HepG2 (cell line): Measurements from ENCODE around the gene CTSA. TPM values are rescaled to one million over a fixed set of nuclear protein-coding genes. Genes with fewer than 3 reads are reported as not detected.
A peak's percentile ranks its signal among the peaks of the same experiment; 100 is the strongest.

Experiments used
- ATAC-seq: fragments of 200-7000 bp; cut with Tn5 transposase; 3 replicates; pipeline ENCODE4 v1.9.1; 2020; ENCODE audit warnings: mild to moderate bottlenecking, moderate library complexity
- BruUV-seq: library from RNA; stranded (reverse); fragments of 400-500 nt; replicated peaks from 2 replicates; lab custom pipeline; 2021; lab: Mats Ljungman, UMichigan
- CTCF ChIA-PET: fragments of 300-600 bp; formaldehyde crosslinking; extraction: SDS; loops from one replicate; lab custom pipeline; 2021; ENCODE audit warnings: low total read pairs, inconsistent platforms, low intra/inter-chr PET ratio; lab: Yijun Ruan, JAX
- POLR2A ChIA-PET: fragments of 350-600 bp; sonication (Branson Sonifier 250); formaldehyde crosslinking; loops from one replicate; lab custom pipeline; 2020; ENCODE audit warnings: antibody characterized with exemption, inconsistent platforms; lab: Yijun Ruan, JAX
- DNase-seq: peaks from one replicate; pipeline ENCODE4 v3.0.0-alpha.2; 2015; ENCODE audit warnings: low spot score
- FAIRE-seq: peaks from 3 replicates; lab custom pipeline; 2011; peaks lifted over from hg19 to GRCh38; lab: Jason Lieb, UNC
- H2AFZ ChIP-seq: one replicate; pipeline ENCODE4 v1.6.1; 2011; ENCODE audit warnings: low read length, inconsistent platforms
- H3K27ac ChIP-seq: fragments of 300-600 bp; 3 replicates; pipeline ENCODE4 v1.8.0; 2011; ENCODE audit warnings: mixed run types, mild to moderate bottlenecking, mixed read lengths, low read length, inconsistent platforms; ENCODE audit not compliant: insufficient read depth; ENCODE audit errors: extremely low read length
- H3K27me3 ChIP-seq, 2 experiments: fragments of 200-600 bp in 1 of 2; 2 replicates in 1 of 2; 3 replicates in 1 of 2; pipeline versions ENCODE4 v1.6.0 to v1.8.0; 2011; ENCODE audit warnings: low read length in 2 of 2, mild to moderate bottlenecking in 2 of 2, moderate library complexity in 2 of 2, inconsistent platforms in 1 of 2; ENCODE audit not compliant: insufficient read depth in 2 of 2, control insufficient read depth in 1 of 2
- H3K36me3 ChIP-seq, 2 experiments: fragments of 200-600 bp in 1 of 2; replicated peaks in 1 of 2; 2 replicates in 1 of 2; 3 replicates in 1 of 2; pipeline versions ENCODE4 v1.5.1 to v1.8.0; 2011; ENCODE audit warnings: low read length in 2 of 2, inconsistent platforms in 1 of 2; ENCODE audit not compliant: insufficient read depth in 2 of 2, control insufficient read depth in 1 of 2
- H3K4me1 ChIP-seq: 2 replicates; pipeline ENCODE4 v1.5.1; 2012; ENCODE audit warnings: low read length, inconsistent platforms; ENCODE audit not compliant: insufficient read depth
- H3K4me2 ChIP-seq: 2 replicates; pipeline ENCODE4 v1.6.0; 2011; ENCODE audit warnings: low read depth, low read length, inconsistent platforms
- H3K4me3 ChIP-seq, 3 experiments: fragments of 200-600 bp in 1 of 3; sonication (generic), shearing (Covaris generic) in 1 of 3; replicated peaks in 1 of 3; 2 replicates each; pipeline ENCODE4 v1.5.1; 2011 to 2016; ENCODE audit warnings: low read length in 3 of 3, inconsistent platforms in 2 of 3, low read depth in 2 of 3, mild to moderate bottlenecking in 2 of 3, control low read depth in 1 of 3, mixed read lengths in 1 of 3; ENCODE audit not compliant: insufficient read depth in 1 of 3
- H3K79me2 ChIP-seq: one replicate; pipeline ENCODE4 v1.6.1; 2011; ENCODE audit warnings: low read length, inconsistent platforms; ENCODE audit not compliant: insufficient read depth
- H3K9ac ChIP-seq: 2 replicates; pipeline ENCODE4 v1.6.0; 2011; ENCODE audit warnings: mild to moderate bottlenecking, low read depth, low read length, inconsistent platforms; ENCODE audit not compliant: insufficient read depth
- H3K9me3 ChIP-seq: 2 replicates; pipeline ENCODE4 v1.5.1; 2012; ENCODE audit warnings: mild to moderate bottlenecking, low read length
- H4K20me1 ChIP-seq: 2 replicates; pipeline ENCODE4 v1.6.0; 2011; ENCODE audit warnings: inconsistent platforms, mild to moderate bottlenecking, low read length, moderate library complexity; ENCODE audit not compliant: insufficient read depth
- ARID4A ChIP-seq: sonication (generic); formaldehyde crosslinking; IDR thresholded peaks from 2 replicates; pipeline ENCODE4 v1.5.0; 2020; ENCODE audit warnings: mild to moderate bottlenecking, missing genetic modification reagents, borderline replicate concordance
- ATF2 ChIP-seq: sonication (generic); formaldehyde crosslinking; IDR thresholded peaks from 2 replicates; pipeline ENCODE4 v1.4.0; 2020; ENCODE audit warnings: missing genetic modification reagents
- CBX5 ChIP-seq: sonication (generic); formaldehyde crosslinking; IDR thresholded peaks from 2 replicates; pipeline ENCODE4 v1.4.0; 2020; ENCODE audit warnings: missing genetic modification reagents, borderline replicate concordance
- CREB1 ChIP-seq, 2 experiments: fragments of 450-650 bp in 1 of 2; IDR thresholded peaks; 2 replicates each; pipeline ENCODE4 v1.6.1; 2016 to 2017; ENCODE audit warnings: control low read depth in 1 of 2, mild to moderate bottlenecking in 1 of 2, missing compliant biosample characterization in 1 of 2, missing genetic modification characterization in 1 of 2
- FUBP1 ChIP-seq: sonication (generic); formaldehyde crosslinking; IDR thresholded peaks from 2 replicates; pipeline ENCODE4 v1.5.1; 2020; ENCODE audit warnings: missing genetic modification reagents, mild to moderate bottlenecking, borderline replicate concordance
- GABPA ChIP-seq, 2 experiments: IDR thresholded peaks; 2 replicates each; pipeline ENCODE4 v1.6.1; 2011 to 2016; ENCODE audit warnings: low read depth in 2 of 2, low read length in 1 of 2, missing biosample characterization in 1 of 2, missing genetic modification characterization in 1 of 2
- GFI1 ChIP-seq: sonication (generic); formaldehyde crosslinking; IDR thresholded peaks from 2 replicates; pipeline ENCODE4 v1.5.0; 2020; ENCODE audit warnings: missing genetic modification reagents, mild to moderate bottlenecking, borderline replicate concordance
- LBX2 ChIP-seq: sonication (generic); formaldehyde crosslinking; IDR thresholded peaks from 2 replicates; pipeline ENCODE4 v1.5.0; 2020; ENCODE audit warnings: missing genetic modification reagents, mild to moderate bottlenecking, borderline replicate concordance
- NFE2 ChIP-seq: sonication (generic); formaldehyde crosslinking; IDR thresholded peaks from 2 replicates; pipeline ENCODE4 v1.4.0; 2020; ENCODE audit warnings: missing genetic modification reagents
- ZBTB7B ChIP-seq: sonication (generic); formaldehyde crosslinking; IDR thresholded peaks from 2 replicates; pipeline ENCODE4 v1.4.0; 2020; ENCODE audit warnings: missing genetic modification reagents
- ZFAT ChIP-seq: sonication (generic); formaldehyde crosslinking; conservative IDR thresholded peaks from 2 replicates; pipeline ENCODE4 v1.8.1; 2023; ENCODE audit warnings: missing genetic modification reagents, inconsistent platforms
- ZNF256 ChIP-seq: sonication (generic); formaldehyde crosslinking; conservative IDR thresholded peaks from 2 replicates; pipeline ENCODE4 v1.4.0; 2020; ENCODE audit warnings: missing genetic modification reagents
- ZNF557 ChIP-seq: sonication (generic); formaldehyde crosslinking; IDR thresholded peaks from 2 replicates; pipeline ENCODE4 v1.4.0; 2020; ENCODE audit warnings: missing genetic modification reagents
- WGBS: methylation state at CpG from one replicate; pipeline ENCODE4 v1.1.6; 2017; ENCODE audit warnings: low lambda C conversion rate; 5-methylcytosine and 5-hydroxymethylcytosine counted together
- in situ Hi-C: cut with HindIII; loops from 2 replicates; pipeline ENCODE4 v1.10.0; 2017; ENCODE audit warnings: low pct_unique_long_range_greater_than_20kb; ENCODE audit not compliant: extremely low pct_ligation_motif_present
- intact Hi-C: fragments of 100-400 bp; cut with micrococcal nuclease; formaldehyde crosslinking; loops from one replicate; pipeline ENCODE4 v1.10.0; 2022; ENCODE audit not compliant: unreplicated experiment
- polyA plus RNA-seq, 8 experiments: library from polyadenylated mRNA; depleted of rRNA in 3 of 8; stranded (reverse) in 7 of 8; unstranded in 1 of 8; fragments of >200 nt; fragmentation: Illumina TruSeq in 4 of 8; extraction: Trizol in 4 of 8; gene quantifications; 2 replicates each; pipeline versions ENCODE4 v1.2.1 to v1.2.3, GENCODE V29; 2011 to 2016; ENCODE audit warnings: low read depth in 4 of 8, missing spikeins in 1 of 8, mixed read lengths in 1 of 8; ENCODE audit not compliant: insufficient read depth in 1 of 8
- total RNA-seq, 5 experiments: library from RNA; depleted of rRNA; stranded (reverse); fragments of >200 nt; fragmentation: Illumina TruSeq; extraction: Trizol; gene quantifications; 2 replicates each; pipeline ENCODE4 v1.2.3, GENCODE V29; 2016; ENCODE audit warnings: low read depth in 1 of 5

The CTSA gene
- total and polyA plus RNA-seq, 2 of the 13 experiments (the other 11 are each of a cell fraction or from before 2014, with no cell fraction given), result 202 to 231 TPM

- Histone ChIP-seq H3K9ac (peak overlapping the region; percentile 85), H2AFZ (peak overlapping the region; percentile 62), H3K36me3 (peaks cover 32 to 35% of the 10 kb centered on the region in 2 experiments; a peak in 4 of 5 replicates), H3K4me1 (peaks cover 51% of the 10 kb centered on the region), H4K20me1 (no peaks in the 10 kb centered on the region), H3K9me3 (no peaks in the 10 kb centered on the region), H3K27me3 (no peaks in the 10 kb centered on the region; a peak in 1 of 5 replicates), H3K4me2 (peak overlapping the region; percentile 96), H3K4me3 (peak overlapping the region; percentile 65 to 91 (median 76)), H3K27ac (peak overlapping the region; percentile 79), H3K79me2 (peaks cover 24% of the 10 kb centered on the region)
- WGBS, result 14% methylated on average over 21 of the region's 21 CpGs
- CTCF ChIA-PET, result no interaction called here
- no peak for FAIRE-seq
- ATAC-seq, result peak; percentile 20
- BruUV-seq, result TSS peak; percentile 79
- in situ Hi-C loops, result no loop called here
- intact Hi-C loops, result loop anchor here (2.0 kb wide), 2 partner anchors 45 to 79 kb away; partner anchors contain the start of genes ACOT8, CTSA, NEURL2 and ZSWIM3
- DNase-seq, result no peak
- POLR2A ChIA-PET, result interaction anchor here (0.6 to 5.9 kb wide), 36 partner anchors 8 to 738 kb away, joined by 3 to 201 read pairs (median 5); partner anchors contain the start of genes ACOT8, CTSA, NEURL2 and PLTP
- TF ChIP-seq ZNF557 (CRISPR knock-in tag) (peak; percentile 74; the same call in 1 of the 2 replicates), ZBTB7B (CRISPR knock-in tag) (peak; percentile 24; the same call in 1 of the 2 replicates), GABPA (IDR thresholded peaks at IDR 0.05; ENCODE audit: low read depth, low read length) (no peak), GABPA (CRISPR knock-in tag; IDR thresholded peaks at IDR 0.05; ENCODE audit: low read depth) (peak; percentile 19), ZNF256 (CRISPR knock-in tag) (0 out of 2 replicates have a peak, but pooled peaks have one; percentile 70), GFI1 (CRISPR knock-in tag) (peak; percentile 72; the same call in 1 of the 2 replicates), ARID4A (CRISPR knock-in tag) (peak; percentile 65), ZFAT (CRISPR knock-in tag) (no peak), ATF2 (CRISPR knock-in tag) (peak; percentile 21; the same call in 1 of the 2 replicates), CBX5 (CRISPR knock-in tag) (0 out of 2 replicates have a peak, but pooled peaks have one; percentile 45), CREB1 (IDR thresholded peaks at IDR 0.05) (no peak), CREB1 (CRISPR knock-in tag; IDR thresholded peaks at IDR 0.05) (peak; percentile 37; the same call in 1 of the 2 replicates), FUBP1 (CRISPR knock-in tag) (0 out of 2 replicates have a peak, but pooled peaks have one; percentile 86), NFE2 (no peak), LBX2 (CRISPR knock-in tag) (no peak)
These were observed 44.4 kb downstream of the CTSA start for GRCh38 chr20:45935416-45936046.
